GM23338 (cell line): Measurements from ENCODE around the gene HYAL1. TPM values are rescaled to one million over a fixed set of nuclear protein-coding genes. Genes with fewer than 3 reads are reported as not detected.

ENCODE experiments used
- ATAC-seq: fragments of 200-7000 bp; cut with Tn5 transposase; 3 replicates; pipeline ENCODE4 v1.9.1; 2020
- DNase-seq: peaks from one replicate; pipeline ENCODE4 v3.0.0-alpha.2; 2015; ENCODE audit warnings: low spot score
- H2AFZ ChIP-seq: fragments of 200-600 bp; sonication (generic); 2 replicates; pipeline ENCODE4 v1.8.0; 2016; ENCODE audit warnings: antibody characterized with exemption, mild to moderate bottlenecking, moderate library complexity
- H3F3A ChIP-seq: fragments of 200-600 bp; sonication (generic); replicated peaks from 2 replicates; pipeline ENCODE4 v1.8.0; 2017; ENCODE audit warnings: antibody characterized with exemption, mixed run types, low read depth
- H3K27ac ChIP-seq: fragments of 200-600 bp; sonication (generic); 2 replicates; pipeline ENCODE4 v1.6.1; 2016; ENCODE audit warnings: low read depth
- H3K27me3 ChIP-seq: fragments of 200-600 bp; sonication (generic); 2 replicates; pipeline ENCODE4 v1.8.0; 2016; ENCODE audit warnings: mild to moderate bottlenecking, mixed run types, moderate library complexity; ENCODE audit not compliant: insufficient read depth
- H3K36me3 ChIP-seq: fragments of 200-600 bp; sonication (generic); 2 replicates; pipeline ENCODE4 v1.8.0; 2016; ENCODE audit warnings: mild to moderate bottlenecking; ENCODE audit not compliant: insufficient read depth
- H3K4me1 ChIP-seq: fragments of 200-600 bp; sonication (generic); 2 replicates; pipeline ENCODE4 v1.8.0; 2016; ENCODE audit warnings: mild to moderate bottlenecking, moderate library complexity; ENCODE audit not compliant: insufficient read depth
- H3K4me2 ChIP-seq: fragments of 200-600 bp; sonication (generic); 2 replicates; pipeline ENCODE4 v1.7.1; 2017; ENCODE audit warnings: mixed run types
- H3K4me3 ChIP-seq: fragments of 200-600 bp; sonication (generic); 2 replicates; pipeline ENCODE4 v1.6.1; 2016; ENCODE audit warnings: mixed run types
- H3K79me2 ChIP-seq: fragments of 200-600 bp; sonication (generic); replicated peaks from 2 replicates; pipeline ENCODE4 v1.8.0; 2017; ENCODE audit warnings: mild to moderate bottlenecking; ENCODE audit not compliant: insufficient read depth
- H3K9me2 ChIP-seq: fragments of 200-600 bp; sonication (generic); 2 replicates; pipeline ENCODE4 v1.8.0; 2017; ENCODE audit not compliant: insufficient read depth
- H4K20me1 ChIP-seq: fragments of 200-600 bp; sonication (generic); replicated peaks from 2 replicates; pipeline ENCODE4 v1.8.0; 2017; ENCODE audit warnings: mild to moderate bottlenecking; ENCODE audit not compliant: insufficient read depth
- H3K27ac Mint-ChIP-seq: 2 replicates; pipeline ENCODE4 v1.8.0; 2020; ENCODE audit warnings: inconsistent platforms, mild to moderate bottlenecking, moderate library complexity, mixed read lengths
- H3K27me3 Mint-ChIP-seq: 3 replicates; pipeline ENCODE4 v1.8.0; 2022; ENCODE audit warnings: low read depth, mild to moderate bottlenecking, moderate library complexity, mixed read lengths, inconsistent platforms; ENCODE audit not compliant: insufficient read depth, poor library complexity
- H3K36me3 Mint-ChIP-seq: 3 replicates; pipeline ENCODE4 v1.8.0; 2021; ENCODE audit warnings: low read depth, mild to moderate bottlenecking, inconsistent platforms, moderate library complexity, mixed read lengths
- H3K4me1 Mint-ChIP-seq: 3 replicates; pipeline ENCODE4 v1.8.0; 2020; ENCODE audit warnings: mild to moderate bottlenecking, inconsistent platforms, mixed read lengths
- H3K4me3 Mint-ChIP-seq: 3 replicates; pipeline ENCODE4 v1.8.0; 2021; ENCODE audit warnings: moderate library complexity, mild to moderate bottlenecking, inconsistent platforms, mixed read lengths
- H3K9me3 Mint-ChIP-seq: 3 replicates; pipeline ENCODE4 v1.8.0; 2020; ENCODE audit warnings: moderate library complexity, mild to moderate bottlenecking, inconsistent platforms, mixed read lengths
- ETS1 ChIP-seq: IDR thresholded peaks from 2 replicates; pipeline ENCODE4 v1.6.1; 2016; ENCODE audit warnings: antibody characterized with exemption
- EZH2 ChIP-seq: fragments of 200-600 bp; sonication (generic); IDR thresholded peaks from one replicate; pipeline ENCODE4 v1.8.0; 2017; ENCODE audit warnings: antibody characterized with exemption, mild to moderate bottlenecking, low read depth; ENCODE audit not compliant: unreplicated experiment
- NANOG ChIP-seq: IDR thresholded peaks from 2 replicates; pipeline ENCODE4 v1.6.1; 2016; ENCODE audit warnings: antibody characterized with exemption, borderline replicate concordance
- POLR2AphosphoS5 ChIP-seq: IDR thresholded peaks from 2 replicates; pipeline ENCODE4 v1.6.1; 2016; ENCODE audit warnings: antibody characterized with exemption, low read depth
- REST ChIP-seq: IDR thresholded peaks from one replicate; pipeline ENCODE4 v1.6.1; 2018; ENCODE audit warnings: antibody characterized with exemption; ENCODE audit not compliant: unreplicated experiment
- STAT1 ChIP-seq: IDR thresholded peaks from one replicate; pipeline ENCODE4 v1.6.1; 2016; ENCODE audit warnings: antibody characterized with exemption; ENCODE audit not compliant: unreplicated experiment
- ZNF114 ChIP-seq: fragments of 250-450 bp; sonication (Bioruptor Pico); IDR thresholded peaks from 2 replicates; pipeline ENCODE4 v1.5.0; 2020; ENCODE audit warnings: mild to moderate bottlenecking, moderate library complexity
- ZNF331 ChIP-seq: fragments of 250-450 bp; sonication (Bioruptor Pico); IDR thresholded peaks from 2 replicates; pipeline ENCODE4 v1.5.0; 2020; ENCODE audit warnings: low read depth, mild to moderate bottlenecking, moderate library complexity
- ZNF462 ChIP-seq: fragments of 250-450 bp; sonication (Bioruptor Pico); IDR thresholded peaks from 2 replicates; pipeline ENCODE4 v1.5.0; 2020; ENCODE audit warnings: mild to moderate bottlenecking, moderate library complexity
- polyA plus RNA-seq: library from polyadenylated mRNA; unstranded; fragments of >200 nt; fragmentation: Nextera tagmentation; extraction: Ambion mirVana; gene quantifications from 2 replicates; pipeline ENCODE4 v1.2.1, GENCODE V29; 2016
- total RNA-seq: library from RNA; depleted of rRNA; stranded (reverse); fragments of >200 nt; shearing (Covaris generic); gene quantifications from 2 replicates; pipeline ENCODE4 v1.2.3, GENCODE V29; 2014

Gene HYAL1
- total and polyA plus RNA-seq, 2 experiments from 2014 or later = 2.1 to 5.0 TPM

DNA sequence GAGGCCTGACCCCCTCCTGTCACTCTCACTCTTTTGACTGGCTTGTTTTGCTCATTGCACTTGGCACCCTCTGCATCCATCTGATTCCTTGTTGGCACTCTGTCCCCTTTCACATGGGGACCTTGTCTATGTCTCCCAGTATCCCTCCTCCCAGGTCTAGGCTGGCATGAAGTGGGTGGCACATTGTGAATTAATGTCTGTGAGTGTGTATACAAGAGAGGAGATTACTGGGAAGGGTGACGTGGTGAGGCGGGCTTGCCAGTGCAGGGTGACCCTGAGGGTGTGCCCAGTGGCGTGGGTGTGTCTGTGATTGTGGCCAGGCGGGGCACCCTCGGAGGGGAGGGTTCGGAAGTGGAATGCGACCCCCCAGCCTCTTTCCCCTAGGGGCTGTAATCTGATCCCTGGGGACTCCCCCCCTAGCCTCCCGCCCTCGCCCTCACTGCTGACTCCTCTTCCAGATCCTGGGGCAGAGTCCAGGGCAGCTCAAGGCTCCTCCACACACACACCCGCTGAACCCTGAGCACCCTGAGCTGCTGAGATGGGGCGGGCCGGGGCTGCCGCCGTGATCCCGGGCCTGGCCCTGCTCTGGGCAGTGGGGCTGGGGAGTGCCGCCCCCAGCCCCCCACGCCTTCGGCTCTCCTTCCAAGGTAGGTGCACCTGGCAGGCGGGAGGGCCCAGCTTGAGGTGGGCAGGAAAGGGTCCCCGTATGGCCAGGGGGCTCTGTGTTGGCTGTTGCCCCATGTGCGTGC, 34.5 kb downstream of the HYAL1 start, which contains the start of gene SEMA3B:
Gene SEMA3B (plus strand): TSS at position 445 of the 749 bp plus-strand sequence. CDS start 94 bp downstream, at position 539.
- Histone ChIP-seq H3K9me2 (no peaks in the 10 kb centered on the region), H3K36me3 (no peaks in the 10 kb centered on the region), H3K79me2 (no peaks in the 10 kb centered on the region), H3K27ac (no peak within 1 kb of the TSS), H3K4me2 (no peak within 1 kb of the TSS), H3K4me1 (peaks cover 47% of the 10 kb centered on the region), H3K27me3 (peaks cover 10% of the 10 kb centered on the region), H4K20me1 (no peaks in the 10 kb centered on the region), H3K4me3 (no peak within 1 kb of the TSS), H3F3A (0 out of 2 replicates have a peak, but pooled peaks cover 8% of the 10 kb centered on the region), H2AFZ (no peak within 1 kb of the TSS)
- TF ChIP-seq ZNF331 (CRISPR knock-in tag) (no peak), STAT1 (no peak)
- H3K4me1 Mint-ChIP-seq = peaks cover 57% of the 10 kb centered on the region
- H3K4me3 Mint-ChIP-seq = no peak within 1 kb of the TSS; the same call in 2 of the 3 replicates
- H3K9me3 Mint-ChIP-seq = no peaks in the 10 kb centered on the region
- no peaks in the 10 kb centered on the region for H3K36me3 Mint-ChIP-seq
- ATAC-seq (peak; percentile 1; the same call in 1 of the 3 replicates), DNase-seq (no peak)
- H3K27me3 Mint-ChIP-seq = peaks cover 26% of the 10 kb centered on the region
- peak within 1 kb of the TSS; percentile 52; the same call in 1 of the 2 replicates for H3K27ac Mint-ChIP-seq

DNA sequence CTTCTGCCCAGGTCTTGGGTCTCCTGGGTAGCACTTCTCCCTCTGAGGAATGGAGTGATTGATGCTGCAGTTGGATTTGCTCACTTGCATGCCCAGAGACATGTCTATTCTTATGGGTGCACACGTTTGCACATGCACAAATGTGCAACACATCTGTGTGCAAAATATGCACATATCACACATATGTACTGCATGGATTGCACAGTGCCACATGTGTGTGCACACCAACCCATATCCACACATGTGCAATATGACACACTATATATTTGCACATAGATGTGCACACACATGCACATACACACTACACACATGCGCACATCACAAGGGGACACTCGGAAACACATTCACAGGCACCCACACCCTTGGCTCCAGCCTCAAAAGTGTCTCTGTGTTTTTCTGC, 35.1 kb downstream of the HYAL1 start:
- H3K27ac ChIP-seq = no peak overlapping the region
- no peaks in the 10 kb centered on the region for H3K9me2 ChIP-seq
- no peak overlapping the region for H3K4me2 ChIP-seq
- H4K20me1 ChIP-seq = no peaks in the 10 kb centered on the region
- ATAC-seq = no peak
- Mint-ChIP-seq H3K27me3 (peaks cover 24% of the 10 kb centered on the region), H3K9me3 (no peaks in the 10 kb centered on the region), H3K27ac (no peak overlapping the region), H3K4me3 (no peak overlapping the region), H3K4me1 (peaks cover 60% of the 10 kb centered on the region), H3K36me3 (no peaks in the 10 kb centered on the region)
- no peak for DNase-seq
- no peak overlapping the region for H3K4me3 ChIP-seq
- no peaks in the 10 kb centered on the region for H3K79me2 ChIP-seq
- H3K4me1 ChIP-seq = peaks cover 48% of the 10 kb centered on the region
- H2AFZ ChIP-seq = no peak overlapping the region
- no peaks in the 10 kb centered on the region for H3K36me3 ChIP-seq
- peaks cover 4% of the 10 kb centered on the region for H3K27me3 ChIP-seq
- 0 out of 2 replicates have a peak, but pooled peaks cover 8% of the 10 kb centered on the region for H3F3A ChIP-seq
- TF ChIP-seq POLR2AphosphoS5 = no peak
- TF ChIP-seq NANOG = no peak
- no peak for TF ChIP-seq REST
- TF ChIP-seq EZH2 = no peak
- TF ChIP-seq ETS1 = no peak
- no peak for TF ChIP-seq STAT1
- TF ChIP-seq ZNF114 = no peak
- no peak for TF ChIP-seq ZNF462 (CRISPR knock-in tag)
